HG02798 (cell line): ENCODE results near the gene MFN1.
"Not testable (repeated sequence)": the region's sequence is repeated elsewhere in the genome, so short reads cannot be mapped to it uniquely, and the experiment has no call there.

Experiments
- ATAC-seq: cut with Tn5 transposase; IDR thresholded peaks from one replicate; pipeline ENCODE4 v1.9.1; 2021; ENCODE audit warnings: mild to moderate bottlenecking; ENCODE audit not compliant: unreplicated experiment, poor library complexity

Gene MFN1

GRCh38 chr3:179347345-179348194 is at the start of gene MFN1:
TSS of gene MFN1 (plus strand) at chr3:179347709. CDS start at chr3:179348852, 1,143 bp downstream.
- ATAC-seq, result peak; percentile 97

DNA sequence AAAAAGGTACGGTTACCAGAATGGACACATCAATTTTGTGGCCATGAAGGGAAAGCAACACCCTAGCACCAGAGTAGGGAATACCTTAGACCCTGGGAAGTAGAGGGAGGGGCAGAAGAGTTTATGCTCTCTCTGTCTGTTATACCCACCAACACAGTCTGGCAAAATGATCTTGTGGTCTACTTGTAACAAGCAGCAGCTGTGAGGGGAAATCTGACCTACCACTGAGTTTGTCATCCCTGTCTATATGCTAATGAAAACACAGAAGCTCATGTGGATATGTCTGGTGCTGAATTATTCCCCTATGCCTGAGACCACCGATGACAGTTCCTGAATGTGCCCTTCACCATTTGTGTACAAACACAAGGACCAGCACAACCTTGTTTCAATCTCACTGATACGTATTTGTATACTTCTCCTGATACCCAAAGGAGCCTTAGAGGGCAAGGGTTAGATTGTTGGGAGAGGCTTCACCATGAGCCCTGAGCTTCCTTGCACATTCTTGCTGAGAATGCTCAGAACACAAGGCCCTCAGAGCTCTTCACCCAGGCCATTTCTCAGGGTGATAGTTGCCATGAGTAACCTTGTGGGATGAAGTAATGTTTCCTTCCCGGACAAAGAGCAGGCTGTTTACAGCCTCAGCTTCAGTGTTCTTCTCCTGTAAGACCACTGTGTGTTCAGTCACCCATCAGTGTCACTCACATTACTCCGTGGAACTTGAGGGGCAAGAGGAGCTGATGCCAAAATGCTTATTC is 49.4 kb upstream of the MFN1 start:
- no peak for ATAC-seq

GRCh38 chr3:179299316-179299715 is 48.2 kb upstream of the MFN1 start:
- no peak for ATAC-seq

- peak; percentile 50 for ATAC-seq
Measured at GRCh38 chr3:179299999-179300613, 47.4 kb upstream of the MFN1 start.

- ATAC-seq, result no peak
Measured at GRCh38 chr3:179301645-179302044, 45.9 kb upstream of the MFN1 start.

GRCh38 chr3:179302111-179302510 is 45.4 kb upstream of the MFN1 start:
- ATAC-seq, result no peak

DNA sequence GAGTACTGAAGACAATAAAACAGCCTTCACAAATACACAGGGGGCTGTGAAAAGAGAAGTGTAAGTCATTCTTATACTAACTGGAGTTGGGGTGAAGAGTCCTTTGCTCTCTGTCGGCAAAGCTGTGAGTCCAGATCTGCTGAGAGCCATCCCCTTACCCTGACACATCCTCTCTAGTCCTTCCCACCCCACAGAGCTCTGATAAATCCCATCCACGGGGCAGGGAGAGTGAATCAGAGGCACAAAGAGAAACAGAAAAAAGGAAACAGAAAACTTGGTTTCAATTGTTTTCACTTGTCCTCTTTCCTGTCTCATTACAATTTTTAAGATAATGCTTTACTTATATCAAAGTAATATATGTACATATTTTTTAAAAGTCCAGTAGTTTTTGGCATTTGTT is 42.9 kb upstream of the MFN1 start:
- no peak for ATAC-seq

DNA sequence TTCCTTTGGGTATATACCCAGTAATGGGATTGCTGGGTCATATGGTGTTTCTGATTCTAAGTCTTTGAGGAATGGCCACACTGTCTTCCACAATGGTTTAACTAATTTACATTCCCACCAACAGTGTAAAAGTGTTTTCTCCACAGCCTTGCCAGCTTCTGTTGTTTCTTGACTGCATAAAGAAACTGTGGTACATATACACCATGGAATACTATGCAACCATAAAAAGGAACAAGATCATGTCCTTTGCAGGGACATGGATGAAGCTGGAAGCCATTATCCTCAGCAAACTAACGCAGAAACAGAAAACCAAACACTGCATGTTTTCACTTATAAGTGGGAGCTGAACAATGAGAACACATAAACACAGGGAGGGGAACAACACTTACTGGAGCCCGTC is 40.1 kb upstream of the MFN1 start:
- not testable (repeated sequence) for ATAC-seq

- ATAC-seq, result no peak
Measured at GRCh38 chr3:179308001-179308400, 39.5 kb upstream of the MFN1 start.

DNA sequence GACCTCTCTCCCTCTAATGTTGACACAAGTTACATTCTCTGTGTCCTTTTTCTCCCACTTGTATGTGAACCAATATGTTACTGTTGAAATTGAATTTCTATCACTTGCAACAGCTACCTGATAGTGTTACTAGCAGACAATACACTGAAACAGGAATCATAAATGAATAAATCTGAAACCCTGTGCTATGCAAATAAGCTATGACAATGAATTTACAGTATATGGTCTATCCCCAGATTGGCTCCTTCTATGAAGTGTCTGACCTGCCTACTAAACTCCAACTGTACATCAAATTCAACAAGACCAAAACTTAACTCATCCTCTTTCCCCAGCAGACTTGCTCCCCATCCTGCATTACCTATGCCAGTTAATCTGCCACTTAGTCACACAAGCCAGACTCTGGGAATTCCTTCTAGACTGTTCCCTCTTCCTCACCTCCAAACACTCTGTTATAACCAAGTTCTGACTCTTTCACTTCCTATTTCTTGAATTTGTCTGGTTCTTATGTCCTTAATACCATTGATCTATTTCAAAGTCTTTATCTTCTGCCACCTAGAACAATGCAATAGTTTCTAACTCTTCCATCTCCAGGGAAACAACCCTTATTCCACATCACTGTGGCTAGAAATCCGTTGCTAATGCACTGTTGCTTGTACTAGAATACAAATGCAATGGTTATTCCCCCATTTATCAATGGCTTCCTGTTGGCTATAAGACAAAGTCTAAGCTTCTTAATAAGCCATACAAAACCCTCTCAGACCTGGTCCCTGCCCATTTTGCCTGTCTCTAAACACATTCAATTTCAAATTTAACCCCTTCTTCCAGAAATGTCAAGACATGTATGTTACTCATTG is 38.1 kb upstream of the MFN1 start:
- peak; percentile 87 for ATAC-seq

- no peak for ATAC-seq
Measured at GRCh38 chr3:179318876-179319275, 28.6 kb upstream of the MFN1 start.

DNA sequence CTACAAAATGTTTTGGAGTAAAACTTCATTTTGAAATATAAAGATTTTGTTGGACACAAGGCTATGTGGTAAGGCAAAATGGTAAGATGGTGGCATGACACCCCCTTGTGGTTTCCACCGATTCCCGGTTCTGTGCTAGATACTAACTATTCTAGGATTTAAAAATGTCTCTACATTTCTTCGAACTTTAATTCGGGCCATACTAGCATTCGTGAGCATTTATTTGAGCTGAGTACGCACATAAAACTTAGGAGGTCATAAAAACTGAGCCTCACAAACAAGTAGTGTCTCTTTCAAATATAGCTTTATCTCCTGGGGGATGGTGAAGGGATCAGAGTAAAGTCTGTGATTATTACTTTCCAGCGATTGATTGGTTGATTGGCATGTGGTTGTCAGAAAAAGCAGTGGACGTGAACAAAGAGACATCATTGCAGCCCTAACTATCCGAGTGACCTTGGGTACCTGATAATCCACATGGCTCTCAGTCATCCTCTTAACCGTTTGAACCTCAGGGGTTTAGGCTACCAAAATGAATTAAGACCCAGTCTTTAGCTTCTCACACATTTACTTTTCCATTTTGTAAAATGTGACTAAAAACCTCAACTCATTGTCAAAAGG is 25.7 kb upstream of the MFN1 start:
- ATAC-seq, result no peak

- ATAC-seq, result peak; percentile 79
Measured at GRCh38 chr3:179322286-179323196, 25.0 kb upstream of the MFN1 start, which contains the start of gene ZNF639. TSS of gene ZNF639 (plus strand) at chr3:179323031. CDS start at chr3:179328294, 5,263 bp downstream.

DNA sequence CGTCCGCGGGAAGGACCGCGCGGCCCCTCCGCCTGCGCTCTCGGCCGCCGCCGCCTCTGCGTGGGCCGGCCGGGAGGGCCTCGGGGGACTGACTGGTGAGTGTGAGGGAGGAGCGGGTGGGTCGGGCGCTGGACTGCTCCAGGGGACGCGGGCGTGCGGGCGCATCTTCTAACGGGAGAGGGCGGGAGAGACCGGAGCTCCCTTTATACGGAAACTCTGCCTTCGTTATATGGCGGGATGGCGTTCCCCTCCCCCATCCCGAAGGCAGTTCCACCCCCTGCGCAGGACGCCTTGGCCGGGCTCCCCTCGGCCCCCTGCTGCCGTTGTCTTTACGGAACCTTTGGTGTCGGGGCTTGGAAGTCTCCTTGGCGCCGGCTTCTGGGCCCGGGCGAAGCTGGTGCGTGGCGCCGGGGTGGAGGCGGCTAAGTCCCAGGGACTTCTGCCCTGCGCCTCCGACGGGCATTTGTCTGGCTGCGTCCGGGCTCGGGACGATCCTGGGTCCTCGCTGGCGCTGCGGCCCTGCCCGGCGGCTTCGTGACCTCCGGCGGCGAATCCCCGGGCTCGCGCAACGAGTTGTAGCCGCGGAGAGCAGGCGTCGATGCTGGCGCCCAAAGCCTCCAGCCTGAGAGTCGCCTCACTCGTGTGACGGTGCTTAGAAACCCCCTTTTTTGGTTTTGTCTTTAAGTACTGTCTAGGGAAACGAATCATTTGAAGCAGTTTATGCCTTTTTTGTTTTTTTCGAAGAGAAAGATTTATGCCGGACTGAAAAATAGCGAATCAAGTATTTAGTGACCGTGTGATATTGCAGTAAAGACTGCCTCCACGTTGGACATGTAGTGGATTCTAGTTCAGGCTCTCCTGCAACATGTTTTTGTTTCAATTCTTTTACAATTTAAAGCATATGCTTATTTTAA is 24.1 kb upstream of the MFN1 start:
- peak; percentile 54 for ATAC-seq

DNA sequence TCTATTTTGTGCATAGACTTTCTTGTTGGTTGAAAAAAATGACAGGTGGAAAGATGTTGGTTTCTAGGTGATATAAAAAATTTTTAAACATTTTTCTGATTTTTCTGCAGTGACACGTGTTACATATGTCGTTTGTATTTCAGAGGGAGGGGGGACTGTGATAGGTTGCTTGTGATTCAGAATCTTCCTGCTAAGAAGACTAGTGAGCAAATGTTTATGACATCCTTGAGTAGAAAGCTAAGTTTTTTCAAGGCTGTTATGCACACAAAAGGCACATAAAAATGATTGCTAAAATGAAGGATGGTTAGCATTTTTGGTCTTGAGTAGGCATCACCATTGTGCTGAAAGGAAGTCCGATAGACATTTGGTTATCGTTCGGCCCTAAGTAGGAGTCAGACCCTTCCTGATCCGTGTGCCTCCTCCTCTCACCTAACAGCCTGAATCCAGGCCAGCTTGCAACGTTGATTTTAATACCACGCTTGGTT is 23.2 kb upstream of the MFN1 start:
- no peak for ATAC-seq

DNA sequence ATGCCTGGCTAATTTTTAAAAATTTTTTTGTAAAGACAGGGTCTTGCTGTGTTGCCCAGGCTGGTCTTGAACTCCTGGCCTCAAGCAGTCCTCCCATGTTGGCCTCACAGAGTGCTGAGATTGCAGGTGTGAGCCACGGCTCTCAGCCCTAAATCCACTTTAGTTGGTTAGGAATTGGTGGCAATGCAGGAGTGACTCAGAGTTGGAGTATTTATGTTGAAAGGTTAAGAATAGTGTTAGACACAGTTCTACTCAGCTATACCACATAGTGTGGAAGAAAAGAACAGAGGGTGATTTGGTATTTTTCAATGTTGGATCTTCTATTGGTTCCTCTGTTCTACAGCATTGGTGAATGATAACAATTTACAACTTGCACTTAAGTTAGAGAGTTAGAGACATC is 17.1 kb upstream of the MFN1 start:
- no peak for ATAC-seq

DNA sequence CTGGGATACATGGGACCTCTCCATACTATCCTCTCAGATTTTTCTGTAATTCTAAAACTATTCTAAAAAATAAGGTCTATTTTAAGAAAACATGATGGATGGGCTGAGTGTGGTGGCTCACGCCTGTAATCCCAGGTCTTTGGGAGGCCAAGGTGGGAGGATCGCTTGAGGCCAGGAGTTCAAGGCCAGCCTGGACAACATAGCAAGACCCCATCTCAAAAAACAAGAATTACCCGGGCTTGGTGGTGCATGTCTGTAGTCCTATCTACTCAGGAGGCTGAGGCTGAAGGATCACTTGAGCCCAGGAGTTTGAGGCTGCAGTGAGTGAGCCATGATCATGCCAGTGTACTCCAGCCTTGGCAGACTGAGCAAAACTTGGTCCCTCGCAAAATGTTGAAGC is 15.3 kb upstream of the MFN1 start:
- ATAC-seq, result no peak
